Measurements from ENCODE around the gene PGF.

DNA sequence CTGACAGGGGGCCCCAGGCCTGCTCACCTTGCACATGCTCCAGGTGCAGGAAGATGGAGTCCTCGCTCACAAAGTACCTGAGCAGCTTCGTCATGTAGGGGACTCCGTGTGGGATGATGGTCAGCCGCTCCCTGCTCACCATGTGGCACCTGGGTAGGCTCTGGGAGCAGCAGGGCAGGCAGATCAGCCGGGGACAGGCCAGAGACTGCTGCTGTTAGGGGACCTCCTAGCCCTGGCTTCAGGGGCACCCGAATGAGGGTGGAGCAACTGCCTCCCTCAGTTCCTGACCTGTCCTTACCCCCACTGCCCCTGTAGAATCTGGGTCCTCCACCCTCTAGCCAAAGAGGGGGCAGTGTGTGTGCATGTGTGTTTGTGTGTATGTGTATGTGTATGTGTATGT is 44.2 kb downstream of the PGF start:
- TF ChIP-seq ZNF274 (IDR thresholded peaks at IDR 0.05; ENCODE audit: low read depth, low read length) = no peak
- no peak for TF ChIP-seq YY1 (IDR thresholded peaks at IDR 0.05; ENCODE audit: insufficient read depth, insufficient read length)
- no peak for TF ChIP-seq SUZ12 (IDR thresholded peaks at IDR 0.05; ENCODE audit: extremely low read depth, insufficient read depth, insufficient read length)
